GM18951 (cell line): ENCODE measurements around the gene ASS1.

ENCODE experiments used
- POLR2A ChIP-seq: IDR thresholded peaks from 4 replicates; pipeline ENCODE4 v1.6.1; 2011; ENCODE audit warnings: mild to moderate bottlenecking; ENCODE audit not compliant: insufficient read length, insufficient read depth; ENCODE audit errors: extremely low read depth
- in situ Hi-C: fragments of 300-500 bp; cut with MboI; formaldehyde crosslinking; loops from one replicate; pipeline ENCODE4 v1.12.0; 2022; ENCODE audit warnings: low sequenced_read_pairs, mixed read lengths, inconsistent platforms; ENCODE audit not compliant: unreplicated experiment

The ASS1 gene

DNA sequence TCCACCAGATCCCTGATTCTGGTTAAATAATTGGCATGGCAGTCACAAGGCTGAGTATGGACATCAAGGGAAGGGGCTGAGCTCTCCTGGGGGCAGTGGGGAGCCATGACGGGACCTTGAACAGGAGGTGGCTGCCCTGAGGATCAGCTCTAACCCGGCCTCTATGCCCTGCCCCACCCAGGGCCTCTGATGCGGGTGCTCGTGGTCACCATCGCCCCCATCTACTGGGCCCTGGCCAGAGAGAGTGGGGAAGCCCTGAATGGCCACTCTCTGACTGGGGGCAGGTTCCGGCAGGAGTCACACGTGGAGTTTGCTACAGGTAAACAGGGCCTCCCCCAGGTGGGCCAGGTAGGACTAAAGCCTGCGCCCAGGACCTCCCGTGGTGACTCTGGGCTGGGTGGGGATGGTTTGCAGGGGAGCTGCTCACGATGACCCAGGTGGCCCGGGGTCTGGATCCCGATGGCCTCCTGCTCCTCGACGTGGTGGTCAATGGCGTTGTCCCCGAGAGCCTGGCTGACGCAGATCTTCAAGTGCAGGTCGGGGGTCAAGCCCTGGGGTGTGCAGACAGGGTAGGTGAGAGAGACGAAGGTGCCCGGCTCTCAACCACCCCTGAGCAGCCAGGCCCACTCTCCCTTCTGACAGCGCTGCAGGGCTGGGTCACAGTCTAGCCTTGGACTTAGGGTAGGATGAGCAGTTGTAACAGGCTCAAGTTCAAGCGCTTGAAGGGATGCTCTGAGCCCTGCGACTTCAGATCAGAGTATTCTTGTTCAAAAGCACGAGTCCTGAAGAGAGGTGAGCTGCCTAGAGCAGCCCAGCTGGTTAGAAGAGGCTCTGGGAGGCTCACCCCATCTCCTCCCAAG lies 19.9 kb upstream of the ASS1 start:
- in situ Hi-C loops = no loop called here

GRCh38 chr9:130425741-130426466 lies 18.9 kb upstream of the ASS1 start:
- in situ Hi-C loops = no loop called here
- no peak for TF ChIP-seq POLR2A

More for the DNA sequence above, 19.9 kb upstream of the ASS1 start:
- TF ChIP-seq POLR2A = no peak

- in situ Hi-C loops = no loop called here
- no peak for TF ChIP-seq POLR2A
Observed at GRCh38 chr9:130426467-130426773, 18.3 kb upstream of the ASS1 start.

DNA sequence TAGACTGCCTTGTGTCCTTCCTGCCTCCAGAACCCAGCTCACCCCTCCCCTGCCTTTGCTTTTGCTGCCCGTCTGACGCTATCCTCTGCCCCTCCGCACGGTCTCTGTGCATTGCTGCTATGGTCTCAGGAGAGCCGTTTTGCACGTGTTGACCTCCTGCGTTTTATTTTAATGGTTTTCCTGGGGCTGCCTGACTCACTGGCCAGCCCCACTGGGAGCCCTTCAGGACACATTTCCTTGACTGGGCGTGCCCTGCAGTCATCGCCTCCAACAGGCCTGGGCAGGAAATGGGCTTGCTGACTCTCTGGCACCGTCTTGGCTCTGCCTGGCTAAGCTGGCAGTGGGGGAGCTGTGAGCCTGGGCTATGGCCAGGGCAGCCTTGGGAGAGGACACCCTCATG lies 17.9 kb upstream of the ASS1 start:
- in situ Hi-C loops = no loop called here
- TF ChIP-seq POLR2A = no peak

DNA sequence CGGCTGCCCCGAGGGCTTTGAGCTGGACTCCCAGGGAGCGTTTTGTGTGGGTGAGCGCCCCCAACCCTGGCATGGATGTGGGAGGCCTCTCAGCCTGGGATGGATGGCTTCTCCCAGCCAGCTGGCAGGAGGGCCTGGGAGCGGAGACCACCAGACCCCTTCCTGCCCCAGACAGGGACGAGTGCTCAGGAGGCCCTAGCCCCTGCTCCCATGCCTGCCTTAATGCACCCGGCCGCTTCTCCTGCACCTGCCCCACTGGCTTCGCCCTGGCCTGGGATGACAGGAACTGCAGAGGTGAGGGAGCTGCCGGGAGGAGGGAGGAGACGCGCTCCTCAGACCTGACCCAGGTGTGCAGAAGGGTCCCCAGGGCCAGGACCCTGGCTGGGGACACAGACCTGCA lies 17.4 kb upstream of the ASS1 start:
- in situ Hi-C loops = no loop called here
- TF ChIP-seq POLR2A = no peak

DNA sequence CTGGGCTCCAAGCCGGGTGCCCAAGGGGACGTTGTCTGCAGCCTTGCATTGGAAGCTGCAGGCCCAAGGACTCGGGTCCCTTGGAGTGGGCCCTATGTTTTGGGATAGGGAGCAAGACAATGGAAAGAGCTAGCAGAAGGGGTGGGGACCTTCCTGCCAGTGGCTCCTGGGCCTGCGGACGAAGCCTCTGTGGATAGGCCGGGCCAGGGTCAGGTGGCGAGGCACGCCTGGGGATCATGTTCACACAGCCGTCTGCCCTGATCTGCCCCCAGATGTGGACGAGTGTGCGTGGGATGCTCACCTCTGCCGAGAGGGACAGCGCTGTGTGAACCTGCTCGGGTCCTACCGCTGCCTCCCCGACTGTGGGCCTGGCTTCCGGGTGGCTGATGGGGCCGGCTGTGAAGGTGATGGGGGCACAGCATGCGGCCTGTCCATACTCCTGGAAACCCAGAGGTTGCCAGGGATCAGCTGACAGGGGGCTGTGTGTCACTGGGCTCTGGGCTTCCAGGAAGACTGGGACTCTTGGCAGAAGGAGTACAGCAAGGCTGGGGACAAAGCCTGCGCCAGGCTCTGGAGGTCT lies 16.6 kb upstream of the ASS1 start:
- TF ChIP-seq POLR2A = no peak
- in situ Hi-C loops = no loop called here

- no peak for TF ChIP-seq POLR2A
- in situ Hi-C loops = no loop called here
Observed at GRCh38 chr9:130429381-130429780, 15.4 kb upstream of the ASS1 start.

GRCh38 chr9:130429831-130430230 lies 14.9 kb upstream of the ASS1 start:
- TF ChIP-seq POLR2A = no peak
- in situ Hi-C loops = no loop called here

DNA sequence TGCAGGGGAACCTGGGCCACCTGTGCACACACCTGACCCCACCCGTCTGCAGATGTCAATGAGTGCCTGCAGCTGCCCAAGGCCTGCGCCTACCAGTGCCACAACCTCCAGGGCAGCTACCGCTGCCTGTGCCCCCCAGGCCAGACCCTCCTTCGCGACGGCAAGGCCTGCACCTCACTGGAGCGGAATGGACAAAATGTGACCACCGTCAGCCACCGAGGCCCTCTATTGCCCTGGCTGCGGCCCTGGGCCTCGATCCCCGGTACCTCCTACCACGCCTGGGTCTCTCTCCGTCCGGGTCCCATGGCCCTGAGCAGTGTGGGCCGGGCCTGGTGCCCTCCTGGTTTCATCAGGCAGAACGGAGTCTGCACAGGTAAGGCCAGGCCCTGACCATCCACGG lies 14.5 kb upstream of the ASS1 start:
- in situ Hi-C loops = no loop called here
- no peak for TF ChIP-seq POLR2A

DNA sequence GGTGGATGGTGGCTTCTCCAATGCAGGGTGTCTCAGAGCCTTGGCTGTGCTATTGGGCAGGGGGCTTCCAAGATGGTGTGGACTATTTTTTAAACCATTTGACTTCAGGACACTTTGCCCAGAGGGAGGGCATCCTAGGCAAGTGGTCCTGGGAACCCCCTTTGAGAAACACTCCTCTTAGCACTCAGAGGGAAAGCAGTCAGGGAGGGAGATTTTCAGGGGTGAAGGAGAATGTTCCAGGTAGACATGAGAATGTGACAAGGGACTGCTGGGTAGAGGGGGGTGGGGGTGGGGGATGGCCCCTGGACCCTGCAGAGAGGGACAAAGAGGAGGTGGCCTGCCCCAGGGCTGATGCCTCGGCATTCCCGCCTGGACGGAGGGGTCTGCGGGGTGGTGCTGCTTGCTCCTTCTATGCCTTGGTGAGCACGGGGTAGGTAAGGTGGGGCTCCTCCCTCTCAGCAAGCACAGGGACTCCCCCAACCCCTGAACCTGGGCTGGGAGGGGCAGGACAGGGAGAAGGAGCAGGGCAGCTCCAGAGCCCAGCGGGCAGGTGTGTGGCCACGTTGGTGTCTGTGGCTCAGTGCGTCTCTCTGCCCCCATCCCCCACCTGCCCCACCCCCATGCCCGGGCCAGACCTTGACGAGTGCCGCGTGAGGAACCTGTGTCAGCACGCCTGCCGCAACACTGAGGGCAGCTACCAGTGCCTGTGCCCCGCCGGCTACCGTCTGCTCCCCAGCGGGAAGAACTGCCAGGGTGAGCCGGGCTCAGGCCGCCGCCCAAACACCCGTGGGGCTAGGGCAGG lies 13.8 kb upstream of the ASS1 start:
- in situ Hi-C loops = no loop called here
- TF ChIP-seq POLR2A = no peak

GRCh38 chr9:130431536-130432303 lies 13.0 kb upstream of the ASS1 start:
- in situ Hi-C loops = no loop called here
- TF ChIP-seq POLR2A = no peak

DNA sequence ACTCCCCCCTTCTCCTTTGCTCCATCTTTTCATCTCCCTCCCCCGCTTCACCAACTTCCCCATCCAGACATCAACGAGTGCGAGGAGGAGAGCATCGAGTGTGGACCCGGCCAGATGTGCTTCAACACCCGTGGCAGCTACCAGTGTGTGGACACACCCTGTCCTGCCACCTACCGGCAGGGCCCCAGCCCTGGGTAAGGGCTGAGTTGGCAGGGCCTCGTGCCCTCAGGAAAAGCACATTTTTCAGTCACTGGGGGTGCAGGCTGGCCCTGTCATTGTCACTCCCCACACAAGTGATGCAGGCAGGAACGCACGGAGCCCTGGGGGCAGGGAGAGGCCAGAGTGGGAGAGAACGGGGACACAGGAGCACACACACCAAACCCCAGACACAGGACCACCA lies 12.4 kb upstream of the ASS1 start:
- in situ Hi-C loops = no loop called here

DNA sequence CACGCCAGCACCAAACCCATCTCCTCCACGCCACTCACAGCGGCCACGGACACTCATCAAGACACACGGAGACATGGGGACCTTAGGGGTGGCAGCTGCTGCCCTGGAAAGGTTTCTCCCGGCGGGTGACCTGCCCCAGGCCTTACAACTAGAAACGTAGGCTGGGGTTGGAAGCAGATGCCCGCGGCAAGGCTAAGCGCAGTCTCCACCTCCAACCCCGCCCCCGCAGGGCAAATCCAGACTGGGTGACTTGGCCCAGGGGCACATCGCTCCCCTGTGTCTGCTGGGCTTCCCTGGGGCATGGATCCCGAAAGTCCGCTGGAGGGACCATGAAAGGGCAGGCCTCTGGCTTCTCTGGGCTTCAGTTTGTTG lies 12.0 kb upstream of the ASS1 start:
- no peak for TF ChIP-seq POLR2A
- in situ Hi-C loops = no loop called here

More for the DNA sequence above, 12.4 kb upstream of the ASS1 start:
- no peak for TF ChIP-seq POLR2A
